ENCODE data around the gene PTDSS2. TPM values are rescaled to one million over a fixed set of nuclear protein-coding genes. Genes with fewer than 3 reads are reported as not detected.
A peak's percentile ranks its signal among the peaks of the same experiment; 100 is the strongest.

PTDSS2 gene
- total and polyA plus RNA-seq, 2 of the 13 experiments (the other 11 are each of a cell fraction or from before 2014, with no cell fraction given): 21.7 to 26.4 TPM

GRCh38 chr11:442611-443081, 7.4 kb upstream of the PTDSS2 start (continued):
- TF ChIP-seq ZNF614 (CRISPR knock-in tag; IDR thresholded peaks at IDR 0.05; ENCODE audit: borderline replicate concordance) (no peak), ZFY (CRISPR knock-in tag; IDR thresholded peaks at IDR 0.05) (no peak), ZNF446 (CRISPR knock-in tag; IDR thresholded peaks at IDR 0.05) (no peak), HNF1B (CRISPR knock-in tag; IDR thresholded peaks at IDR 0.05) (no peak), ZNF274 (CRISPR knock-in tag; IDR thresholded peaks at IDR 0.05) (no peak), HIVEP1 (CRISPR knock-in tag; IDR thresholded peaks at IDR 0.05) (no peak), U2AF2 (IDR thresholded peaks at IDR 0.05; ENCODE audit: low read depth, low read length) (no peak), YEATS4 (CRISPR knock-in tag; IDR thresholded peaks at IDR 0.05; ENCODE audit: borderline replicate concordance) (no peak), ZFAT (CRISPR knock-in tag; conservative IDR thresholded peaks at IDR 0.05) (no peak), ZBTB10 (CRISPR knock-in tag; IDR thresholded peaks at IDR 0.05; ENCODE audit: borderline replicate concordance) (no peak), ZNF891 (CRISPR knock-in tag; IDR thresholded peaks at IDR 0.05) (no peak), ZNF484 (CRISPR knock-in tag; IDR thresholded peaks at IDR 0.05; ENCODE audit: borderline replicate concordance, low read depth) (no peak), SIX1 (CRISPR knock-in tag; IDR thresholded peaks at IDR 0.05; ENCODE audit: borderline replicate concordance) (no peak), ZNF687 (CRISPR knock-in tag; IDR thresholded peaks at IDR 0.05) (peak; percentile 73), SALL1 (CRISPR knock-in tag; IDR thresholded peaks at IDR 0.05) (0 out of 2 replicates have a peak, but pooled peaks have one; percentile 13), BRD4 (CRISPR knock-in tag; IDR thresholded peaks at IDR 0.05) (no peak), ZNF550 (CRISPR knock-in tag; IDR thresholded peaks at IDR 0.05; ENCODE audit: borderline replicate concordance) (0 out of 2 replicates have a peak, but pooled peaks have one; percentile 42), ZMYM2 (CRISPR knock-in tag; IDR thresholded peaks at IDR 0.05) (no peak), ZNF589 (CRISPR knock-in tag; conservative IDR thresholded peaks at IDR 0.05) (no peak), PITX1 (CRISPR knock-in tag; IDR thresholded peaks at IDR 0.05) (no peak), ZNF83 (CRISPR knock-in tag; IDR thresholded peaks at IDR 0.05; ENCODE audit: borderline replicate concordance) (0 out of 2 replicates have a peak, but pooled peaks have one; percentile 28), ZBTB7B (CRISPR knock-in tag; IDR thresholded peaks at IDR 0.05) (0 out of 2 replicates have a peak, but pooled peaks have one; percentile 28), FLYWCH1 (CRISPR knock-in tag; IDR thresholded peaks at IDR 0.05) (no peak)
